HepG2 (cell line): ENCODE measurements around the gene FAM180A. TPM values are rescaled to one million over a fixed set of nuclear protein-coding genes. Genes with fewer than 3 reads are reported as not detected.
A peak's percentile ranks its signal among the peaks of the same experiment; 100 is the strongest.

ENCODE experiments used
- ATAC-seq: fragments of 200-7000 bp; cut with Tn5 transposase; 3 replicates; pipeline ENCODE4 v1.9.1; 2020; ENCODE audit warnings: mild to moderate bottlenecking, moderate library complexity
- BruUV-seq: library from RNA; stranded (reverse); fragments of 400-500 nt; replicated peaks from 2 replicates; lab custom pipeline; 2021; lab: Mats Ljungman, UMichigan
- CTCF ChIA-PET: fragments of 300-600 bp; formaldehyde crosslinking; extraction: SDS; loops from one replicate; lab custom pipeline; 2021; ENCODE audit warnings: low total read pairs, inconsistent platforms, low intra/inter-chr PET ratio; lab: Yijun Ruan, JAX
- POLR2A ChIA-PET: fragments of 350-600 bp; sonication (Branson Sonifier 250); formaldehyde crosslinking; loops from one replicate; lab custom pipeline; 2020; ENCODE audit warnings: antibody characterized with exemption, inconsistent platforms; lab: Yijun Ruan, JAX
- DNase-seq: peaks from one replicate; pipeline ENCODE4 v3.0.0-alpha.2; 2015; ENCODE audit warnings: low spot score
- FAIRE-seq: peaks from 3 replicates; lab custom pipeline; 2011; peaks lifted over from hg19 to GRCh38; lab: Jason Lieb, UNC
- H2AFZ ChIP-seq: one replicate; pipeline ENCODE4 v1.6.1; 2011; ENCODE audit warnings: low read length, inconsistent platforms
- H3K27ac ChIP-seq: fragments of 300-600 bp; 3 replicates; pipeline ENCODE4 v1.8.0; 2011; ENCODE audit warnings: mixed run types, mild to moderate bottlenecking, mixed read lengths, low read length, inconsistent platforms; ENCODE audit not compliant: insufficient read depth; ENCODE audit errors: extremely low read length
- H3K27me3 ChIP-seq, 2 experiments: fragments of 200-600 bp in 1 of 2; 2 replicates in 1 of 2; 3 replicates in 1 of 2; pipeline versions ENCODE4 v1.6.0 to v1.8.0; 2011; ENCODE audit warnings: low read length in 2 of 2, mild to moderate bottlenecking in 2 of 2, moderate library complexity in 2 of 2, inconsistent platforms in 1 of 2; ENCODE audit not compliant: insufficient read depth in 2 of 2, control insufficient read depth in 1 of 2
- H3K36me3 ChIP-seq, 2 experiments: fragments of 200-600 bp in 1 of 2; replicated peaks in 1 of 2; 2 replicates in 1 of 2; 3 replicates in 1 of 2; pipeline versions ENCODE4 v1.5.1 to v1.8.0; 2011; ENCODE audit warnings: low read length in 2 of 2, inconsistent platforms in 1 of 2; ENCODE audit not compliant: insufficient read depth in 2 of 2, control insufficient read depth in 1 of 2
- H3K4me1 ChIP-seq: 2 replicates; pipeline ENCODE4 v1.5.1; 2012; ENCODE audit warnings: low read length, inconsistent platforms; ENCODE audit not compliant: insufficient read depth
- H3K4me2 ChIP-seq: 2 replicates; pipeline ENCODE4 v1.6.0; 2011; ENCODE audit warnings: low read depth, low read length, inconsistent platforms
- H3K4me3 ChIP-seq, 3 experiments: fragments of 200-600 bp in 1 of 3; sonication (generic), shearing (Covaris generic) in 1 of 3; replicated peaks in 1 of 3; 2 replicates each; pipeline ENCODE4 v1.5.1; 2011 to 2016; ENCODE audit warnings: low read length in 3 of 3, inconsistent platforms in 2 of 3, low read depth in 2 of 3, mild to moderate bottlenecking in 2 of 3, control low read depth in 1 of 3, mixed read lengths in 1 of 3; ENCODE audit not compliant: insufficient read depth in 1 of 3
- H3K79me2 ChIP-seq: one replicate; pipeline ENCODE4 v1.6.1; 2011; ENCODE audit warnings: low read length, inconsistent platforms; ENCODE audit not compliant: insufficient read depth
- H3K9ac ChIP-seq: 2 replicates; pipeline ENCODE4 v1.6.0; 2011; ENCODE audit warnings: mild to moderate bottlenecking, low read depth, low read length, inconsistent platforms; ENCODE audit not compliant: insufficient read depth
- H3K9me3 ChIP-seq: 2 replicates; pipeline ENCODE4 v1.5.1; 2012; ENCODE audit warnings: mild to moderate bottlenecking, low read length
- H4K20me1 ChIP-seq: 2 replicates; pipeline ENCODE4 v1.6.0; 2011; ENCODE audit warnings: inconsistent platforms, mild to moderate bottlenecking, low read length, moderate library complexity; ENCODE audit not compliant: insufficient read depth
- ASH2L ChIP-seq: fragments of 300-600, 200-600 bp; sonication (generic); IDR thresholded peaks from 2 replicates; pipeline ENCODE4 v1.7.0; 2017; ENCODE audit warnings: low read depth, mild to moderate bottlenecking, moderate library complexity, mixed read lengths, low read length; ENCODE audit not compliant: insufficient read length
- FOXC1 ChIP-seq: sonication (generic); formaldehyde crosslinking; IDR thresholded peaks from 2 replicates; pipeline ENCODE4 v1.8.0; 2022; ENCODE audit warnings: mild to moderate bottlenecking, missing genetic modification reagents, borderline replicate concordance
- GABPB1 ChIP-seq: IDR thresholded peaks from 2 replicates; pipeline ENCODE4 v1.6.1; 2016; ENCODE audit warnings: mild to moderate bottlenecking, missing genetic modification reagents, moderate library complexity, missing compliant biosample characterization
- HDAC1 ChIP-seq: sonication (generic); formaldehyde crosslinking; IDR thresholded peaks from 2 replicates; pipeline ENCODE4 v1.5.1; 2020; ENCODE audit warnings: mild to moderate bottlenecking, missing genetic modification reagents
- HIVEP1 ChIP-seq: sonication (generic); formaldehyde crosslinking; IDR thresholded peaks from 2 replicates; pipeline ENCODE4 v1.4.0; 2020; ENCODE audit warnings: mild to moderate bottlenecking, missing genetic modification reagents
- ISX ChIP-seq: sonication (generic); formaldehyde crosslinking; conservative IDR thresholded peaks from 2 replicates; pipeline ENCODE4 v1.5.0; 2020; ENCODE audit warnings: missing genetic modification reagents
- KAT2B ChIP-seq: fragments of 150-350 bp; IDR thresholded peaks from 2 replicates; pipeline ENCODE4 v1.6.1; 2014; ENCODE audit warnings: low read depth, low read length, borderline replicate concordance
- PRMT3 ChIP-seq: sonication (generic); formaldehyde crosslinking; IDR thresholded peaks from 2 replicates; pipeline ENCODE4 v1.8.1; 2022; ENCODE audit warnings: low read depth, mild to moderate bottlenecking, moderate library complexity, missing genetic modification reagents, borderline replicate concordance
- PRPF4 ChIP-seq: fragments of 200-400 bp; formaldehyde crosslinking; IDR thresholded peaks from 2 replicates; pipeline ENCODE4 v1.6.1; 2016; ENCODE audit warnings: low read length, low read depth; ENCODE audit not compliant: poor library complexity, severe bottlenecking
- SALL1 ChIP-seq: sonication (generic); formaldehyde crosslinking; IDR thresholded peaks from 2 replicates; pipeline ENCODE4 v1.8.0; 2022; ENCODE audit warnings: mild to moderate bottlenecking, missing genetic modification reagents
- SAP130 ChIP-seq: IDR thresholded peaks from 2 replicates; pipeline ENCODE4 v1.6.1; 2016; ENCODE audit warnings: low read depth
- SNRNP70 ChIP-seq: fragments of 200-400 bp; formaldehyde crosslinking; IDR thresholded peaks from 2 replicates; pipeline ENCODE4 v1.6.1; 2017; ENCODE audit warnings: mild to moderate bottlenecking, low read depth, low read length, moderate library complexity
- YEATS4 ChIP-seq: sonication (generic); formaldehyde crosslinking; IDR thresholded peaks from 2 replicates; pipeline ENCODE4 v1.4.0; 2020; ENCODE audit warnings: missing genetic modification reagents, borderline replicate concordance
- ZNF24 ChIP-seq: fragments of 450-650 bp; IDR thresholded peaks from 2 replicates; pipeline ENCODE4 v1.6.1; 2017; ENCODE audit warnings: antibody characterized with exemption, mild to moderate bottlenecking
- ZNF263 ChIP-seq: sonication (generic); formaldehyde crosslinking; IDR thresholded peaks from 2 replicates; pipeline ENCODE4 v1.4.0; 2020; ENCODE audit warnings: missing genetic modification reagents
- ZNF441 ChIP-seq: sonication (generic); formaldehyde crosslinking; IDR thresholded peaks from 2 replicates; pipeline ENCODE4 v1.7.0; 2021; ENCODE audit warnings: missing genetic modification reagents, borderline replicate concordance
- ZNF660 ChIP-seq: sonication (generic); formaldehyde crosslinking; IDR thresholded peaks from 2 replicates; pipeline ENCODE4 v1.5.1; 2020; ENCODE audit warnings: mild to moderate bottlenecking, low read depth, missing genetic modification reagents, borderline replicate concordance
- WGBS: methylation state at CpG from one replicate; pipeline ENCODE4 v1.1.6; 2017; ENCODE audit warnings: low lambda C conversion rate; 5-methylcytosine and 5-hydroxymethylcytosine counted together
- in situ Hi-C: cut with HindIII; loops from 2 replicates; pipeline ENCODE4 v1.10.0; 2017; ENCODE audit warnings: low pct_unique_long_range_greater_than_20kb; ENCODE audit not compliant: extremely low pct_ligation_motif_present
- intact Hi-C: fragments of 100-400 bp; cut with micrococcal nuclease; formaldehyde crosslinking; loops from one replicate; pipeline ENCODE4 v1.10.0; 2022; ENCODE audit not compliant: unreplicated experiment
- polyA plus RNA-seq, 8 experiments: library from polyadenylated mRNA; depleted of rRNA in 3 of 8; stranded (reverse) in 7 of 8; unstranded in 1 of 8; fragments of >200 nt; fragmentation: Illumina TruSeq in 4 of 8; extraction: Trizol in 4 of 8; gene quantifications; 2 replicates each; pipeline versions ENCODE4 v1.2.1 to v1.2.3, GENCODE V29; 2011 to 2016; ENCODE audit warnings: low read depth in 4 of 8, missing spikeins in 1 of 8, mixed read lengths in 1 of 8; ENCODE audit not compliant: insufficient read depth in 1 of 8
- total RNA-seq, 5 experiments: library from RNA; depleted of rRNA; stranded (reverse); fragments of >200 nt; fragmentation: Illumina TruSeq; extraction: Trizol; gene quantifications; 2 replicates each; pipeline ENCODE4 v1.2.3, GENCODE V29; 2016; ENCODE audit warnings: low read depth in 1 of 5
- TF ChIP-seq, protein P1 (sequence below): sonication (generic); formaldehyde crosslinking; IDR thresholded peaks from 2 replicates; pipeline ENCODE4 v1.4.0; 2020; ENCODE audit warnings: missing genetic modification reagents
- TF ChIP-seq, protein P2 (sequence below): sonication (generic); formaldehyde crosslinking; IDR thresholded peaks from 2 replicates; pipeline ENCODE4 v1.5.0; 2020; ENCODE audit warnings: mild to moderate bottlenecking, low read depth, missing genetic modification reagents, borderline replicate concordance
- TF ChIP-seq, protein P3 (sequence below): sonication (generic); formaldehyde crosslinking; IDR thresholded peaks from 2 replicates; pipeline ENCODE4 v1.5.0; 2020; ENCODE audit warnings: missing genetic modification reagents
- TF ChIP-seq, protein P4 (sequence below): IDR thresholded peaks from 2 replicates; pipeline ENCODE4 v1.6.1; 2016; ENCODE audit warnings: missing compliant biosample characterization, missing genetic modification reagents, borderline replicate concordance

FAM180A gene
- total and polyA plus RNA-seq, 2 of the 13 experiments (the other 11 are each of a cell fraction or from before 2014, with no cell fraction given) = not detected

DNA sequence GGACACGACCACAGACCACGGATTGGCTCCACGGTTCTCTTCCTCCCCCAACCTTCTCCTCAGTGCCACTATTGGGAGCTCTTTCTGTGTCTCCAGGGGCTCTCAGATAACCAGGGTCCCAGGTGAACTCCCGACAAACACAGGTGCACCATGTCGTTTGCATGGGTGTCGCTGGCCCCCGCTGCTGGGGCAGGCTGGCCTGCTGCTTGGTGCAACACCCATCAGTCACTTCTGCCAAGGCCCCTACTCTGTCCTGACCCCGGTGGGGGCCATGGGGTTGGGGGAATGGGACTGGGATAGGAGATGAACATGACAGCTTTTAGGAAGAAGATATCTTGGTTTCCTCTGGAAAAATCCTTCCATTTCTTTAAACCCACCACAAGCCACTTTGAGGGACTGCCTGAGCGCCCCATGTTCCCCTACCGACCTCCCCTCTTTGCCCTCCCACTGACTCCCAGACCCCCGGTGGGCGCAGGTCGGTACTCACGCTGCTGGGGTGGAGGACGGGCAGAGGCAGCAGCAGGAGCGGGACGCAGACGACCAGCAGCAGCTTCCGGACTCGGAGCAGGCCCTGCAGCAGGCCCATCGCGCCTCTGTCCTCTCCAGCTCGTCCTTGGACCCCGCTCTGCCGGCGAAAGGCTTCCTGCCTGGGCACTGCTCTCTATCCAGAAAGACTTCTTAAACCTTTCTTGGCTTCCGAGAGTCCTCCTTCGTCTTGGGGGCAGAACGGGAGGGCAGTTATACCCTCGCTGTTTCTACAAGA lies 21.5 kb downstream of the FAM180A start (continued):
- TF ChIP-seq, protein P1, sequence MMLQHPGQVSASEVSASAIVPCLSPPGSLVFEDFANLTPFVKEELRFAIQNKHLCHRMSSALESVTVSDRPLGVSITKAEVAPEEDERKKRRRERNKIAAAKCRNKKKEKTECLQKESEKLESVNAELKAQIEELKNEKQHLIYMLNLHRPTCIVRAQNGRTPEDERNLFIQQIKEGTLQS (CRISPR knock-in tag) = no peak
- peak; percentile 26; the same call in 1 of the 2 replicates for TF ChIP-seq GABPB1 (CRISPR knock-in tag)
- TF ChIP-seq ZNF263 (CRISPR knock-in tag) = 0 out of 2 replicates have a peak, but pooled peaks have one; percentile 35
- TF ChIP-seq SALL1 (CRISPR knock-in tag) = peak; percentile 24; the same call in 1 of the 2 replicates
- no peak for TF ChIP-seq HDAC1 (CRISPR knock-in tag)
- no peak for TF ChIP-seq HIVEP1
- TF ChIP-seq, protein P2, sequence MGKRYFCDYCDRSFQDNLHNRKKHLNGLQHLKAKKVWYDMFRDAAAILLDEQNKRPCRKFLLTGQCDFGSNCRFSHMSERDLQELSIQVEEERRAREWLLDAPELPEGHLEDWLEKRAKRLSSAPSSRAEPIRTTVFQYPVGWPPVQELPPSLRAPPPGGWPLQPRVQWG = no peak
- TF ChIP-seq, protein P3, sequence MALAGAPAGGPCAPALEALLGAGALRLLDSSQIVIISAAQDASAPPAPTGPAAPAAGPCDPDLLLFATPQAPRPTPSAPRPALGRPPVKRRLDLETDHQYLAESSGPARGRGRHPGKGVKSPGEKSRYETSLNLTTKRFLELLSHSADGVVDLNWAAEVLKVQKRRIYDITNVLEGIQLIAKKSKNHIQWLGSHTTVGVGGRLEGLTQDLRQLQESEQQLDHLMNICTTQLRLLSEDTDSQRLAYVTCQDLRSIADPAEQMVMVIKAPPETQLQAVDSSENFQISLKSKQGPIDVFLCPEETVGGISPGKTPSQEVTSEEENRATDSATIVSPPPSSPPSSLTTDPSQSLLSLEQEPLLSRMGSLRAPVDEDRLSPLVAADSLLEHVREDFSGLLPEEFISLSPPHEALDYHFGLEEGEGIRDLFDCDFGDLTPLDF (CRISPR knock-in tag) = no peak

DNA sequence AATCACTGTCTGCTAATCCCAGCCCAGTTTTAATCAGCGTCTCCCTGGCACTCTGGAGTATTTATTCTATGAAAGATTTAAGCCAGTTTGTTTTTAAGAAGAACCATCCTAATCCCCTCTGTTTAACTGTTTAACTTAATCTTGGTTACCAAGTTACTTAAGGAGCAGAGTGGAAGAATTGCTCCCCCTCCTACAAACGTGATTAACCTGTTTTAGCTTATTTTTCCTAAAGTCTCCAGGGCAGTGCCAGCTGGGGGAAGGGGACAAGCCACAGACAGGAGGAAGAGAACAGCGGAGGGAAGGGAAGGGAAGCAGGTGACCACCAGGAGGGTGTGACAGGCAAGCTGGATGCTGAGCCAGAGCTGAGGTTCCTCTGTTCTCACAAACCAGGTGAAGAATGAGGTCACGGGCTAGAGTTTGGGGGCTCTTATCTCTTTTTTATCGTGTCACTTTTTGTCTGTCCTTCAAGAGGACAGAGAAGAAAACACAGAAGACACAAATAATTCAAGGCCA lies 22.3 kb downstream of the FAM180A start:
- CTCF ChIA-PET = no interaction called here
- Histone ChIP-seq H3K4me2 (no peak overlapping the region), H2AFZ (no peak overlapping the region), H3K9me3 (no peaks in the 10 kb centered on the region), H3K4me1 (0 out of 2 replicates have a peak, but pooled peaks cover 10% of the 10 kb centered on the region), H4K20me1 (no peaks in the 10 kb centered on the region), H3K27me3 (peaks cover 6 to 56% of the 10 kb centered on the region in 2 experiments), H3K4me3 (no peak overlapping the region), H3K36me3 (no peaks in the 10 kb centered on the region), H3K9ac (no peak overlapping the region), H3K79me2 (no peaks in the 10 kb centered on the region), H3K27ac (no peak overlapping the region)
- POLR2A ChIA-PET = no interaction called here
- BruUV-seq = no TSS peak
- intact Hi-C loops = no loop called here
- DNase-seq (no peak), ATAC-seq (peak; percentile 59), FAIRE-seq (no peak)
- WGBS = 7% methylated on average over 5 of the region's 5 CpGs
- in situ Hi-C loops = no loop called here
- TF ChIP-seq SAP130 = no peak
- no peak for TF ChIP-seq SNRNP70
- TF ChIP-seq KAT2B = no peak
- TF ChIP-seq ZNF24 = no peak
- no peak for TF ChIP-seq FOXC1
- no peak for TF ChIP-seq ZNF660 (CRISPR knock-in tag)
- TF ChIP-seq, protein P4, sequence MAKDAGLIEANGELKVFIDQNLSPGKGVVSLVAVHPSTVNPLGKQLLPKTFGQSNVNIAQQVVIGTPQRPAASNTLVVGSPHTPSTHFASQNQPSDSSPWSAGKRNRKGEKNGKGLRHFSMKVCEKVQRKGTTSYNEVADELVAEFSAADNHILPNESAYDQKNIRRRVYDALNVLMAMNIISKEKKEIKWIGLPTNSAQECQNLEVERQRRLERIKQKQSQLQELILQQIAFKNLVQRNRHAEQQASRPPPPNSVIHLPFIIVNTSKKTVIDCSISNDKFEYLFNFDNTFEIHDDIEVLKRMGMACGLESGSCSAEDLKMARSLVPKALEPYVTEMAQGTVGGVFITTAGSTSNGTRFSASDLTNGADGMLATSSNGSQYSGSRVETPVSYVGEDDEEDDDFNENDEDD = no peak
- no peak for TF ChIP-seq YEATS4
- TF ChIP-seq PRPF4 = no peak
- TF ChIP-seq ISX = no peak
- no peak for TF ChIP-seq ASH2L
- no peak for TF ChIP-seq ZNF441 (CRISPR knock-in tag)
- TF ChIP-seq PRMT3 (CRISPR knock-in tag) = no peak
